Endothelial cell (in vitro differentiated cells): ENCODE results near the gene ADGRD2. TPM values are rescaled to one million over a fixed set of nuclear protein-coding genes. Genes with fewer than 3 reads are reported as not detected.

ENCODE experiments used
- DNase-seq: peaks from one replicate; pipeline ENCODE4 v3.0.0; 2021; ENCODE audit warnings: low spot score
- H3K27ac Mint-ChIP-seq: one replicate; pipeline ENCODE4 v1.8.0; 2021; ENCODE audit warnings: mixed read lengths, inconsistent platforms; ENCODE audit not compliant: unreplicated experiment
- H3K27me3 Mint-ChIP-seq: one replicate; pipeline ENCODE4 v1.8.0; 2021; ENCODE audit warnings: mild to moderate bottlenecking, moderate library complexity, mixed read lengths, inconsistent platforms; ENCODE audit not compliant: unreplicated experiment
- H3K36me3 Mint-ChIP-seq: one replicate; pipeline ENCODE4 v1.8.0; 2021; ENCODE audit warnings: mild to moderate bottlenecking, low read depth, mixed read lengths, inconsistent platforms; ENCODE audit not compliant: unreplicated experiment
- H3K4me1 Mint-ChIP-seq: one replicate; pipeline ENCODE4 v1.8.0; 2021; ENCODE audit warnings: mild to moderate bottlenecking, mixed read lengths, inconsistent platforms; ENCODE audit not compliant: unreplicated experiment
- H3K4me3 Mint-ChIP-seq: one replicate; pipeline ENCODE4 v1.8.0; 2021; ENCODE audit warnings: mild to moderate bottlenecking, mixed read lengths, inconsistent platforms; ENCODE audit not compliant: unreplicated experiment
- H3K9me3 Mint-ChIP-seq: one replicate; pipeline ENCODE4 v1.8.0; 2021; ENCODE audit warnings: mixed read lengths, inconsistent platforms; ENCODE audit not compliant: unreplicated experiment
- total RNA-seq: library from RNA; stranded (reverse); fragmentation: NEBNext Ultra II Directional; extraction: Animal tissue kit (Norgen Biotek cat#: 25700); gene quantifications from one replicate; pipeline ENCODE4 v1.2.1, GENCODE V29; 2021; ENCODE audit not compliant: unreplicated experiment
- TF ChIP-seq, protein P1 (sequence below): fragments of 200-600 bp; sonication (generic); IDR thresholded peaks from one replicate; pipeline ENCODE4 v1.5.0; 2021; ENCODE audit warnings: antibody characterized with exemption; ENCODE audit not compliant: unreplicated experiment

ADGRD2 gene
- total RNA-seq, 1 donor from 2014 or later = not detected

DNA sequence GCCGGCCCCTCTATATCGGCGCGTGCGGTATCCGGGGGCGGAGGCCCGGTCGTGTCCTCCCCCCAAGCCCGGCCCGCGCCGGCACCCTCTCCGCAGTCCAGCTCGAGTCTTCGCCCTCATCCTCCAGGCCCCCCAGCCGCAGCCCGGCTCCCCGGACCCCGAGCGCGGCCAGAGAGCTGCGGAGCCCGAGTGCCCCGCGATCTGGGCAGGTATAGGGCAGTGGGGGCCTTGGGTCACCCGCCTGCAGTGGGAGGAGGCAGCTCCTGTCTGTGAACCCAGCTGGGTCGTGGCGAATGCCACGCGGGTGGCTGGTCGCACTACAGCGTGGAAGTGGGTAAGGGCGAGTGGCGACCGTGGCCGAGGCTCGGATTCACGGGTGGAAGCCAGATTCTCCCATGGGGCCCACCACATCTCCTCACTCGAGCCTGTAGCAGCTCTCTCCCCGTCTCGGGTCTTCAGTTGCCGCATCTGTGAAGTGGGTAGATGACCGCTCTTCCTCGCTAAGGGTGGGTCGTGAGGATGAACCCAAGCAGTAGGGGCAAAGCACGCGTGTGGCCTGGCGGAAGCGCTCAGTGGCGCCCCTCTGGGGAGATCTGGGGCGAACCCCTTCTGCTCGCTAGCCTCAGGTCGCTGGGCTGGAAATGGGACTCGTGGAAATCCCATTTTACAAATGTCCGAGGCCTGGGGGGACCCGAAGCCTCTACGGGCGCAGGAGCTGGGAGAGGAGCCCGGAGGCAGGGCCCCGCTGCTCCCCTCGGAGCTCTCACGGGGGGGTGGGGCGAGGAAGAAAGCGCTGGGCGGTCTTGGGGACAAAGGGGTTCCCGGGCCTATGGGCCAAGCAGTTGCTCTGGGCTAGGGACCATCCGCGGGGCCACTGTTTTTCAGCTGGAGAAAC, 55.0 kb downstream of the ADGRD2 start:
- DNase-seq = no peak
- H3K27ac Mint-ChIP-seq = no peak overlapping the region
- peaks cover 12% of the 10 kb centered on the region for H3K4me1 Mint-ChIP-seq
- peak overlapping the region; percentile 76 for H3K4me3 Mint-ChIP-seq
- peaks cover 9% of the 10 kb centered on the region for H3K36me3 Mint-ChIP-seq
- peaks cover 22% of the 10 kb centered on the region for H3K27me3 Mint-ChIP-seq
- H3K9me3 Mint-ChIP-seq = no peaks in the 10 kb centered on the region
- TF ChIP-seq, protein P1, sequence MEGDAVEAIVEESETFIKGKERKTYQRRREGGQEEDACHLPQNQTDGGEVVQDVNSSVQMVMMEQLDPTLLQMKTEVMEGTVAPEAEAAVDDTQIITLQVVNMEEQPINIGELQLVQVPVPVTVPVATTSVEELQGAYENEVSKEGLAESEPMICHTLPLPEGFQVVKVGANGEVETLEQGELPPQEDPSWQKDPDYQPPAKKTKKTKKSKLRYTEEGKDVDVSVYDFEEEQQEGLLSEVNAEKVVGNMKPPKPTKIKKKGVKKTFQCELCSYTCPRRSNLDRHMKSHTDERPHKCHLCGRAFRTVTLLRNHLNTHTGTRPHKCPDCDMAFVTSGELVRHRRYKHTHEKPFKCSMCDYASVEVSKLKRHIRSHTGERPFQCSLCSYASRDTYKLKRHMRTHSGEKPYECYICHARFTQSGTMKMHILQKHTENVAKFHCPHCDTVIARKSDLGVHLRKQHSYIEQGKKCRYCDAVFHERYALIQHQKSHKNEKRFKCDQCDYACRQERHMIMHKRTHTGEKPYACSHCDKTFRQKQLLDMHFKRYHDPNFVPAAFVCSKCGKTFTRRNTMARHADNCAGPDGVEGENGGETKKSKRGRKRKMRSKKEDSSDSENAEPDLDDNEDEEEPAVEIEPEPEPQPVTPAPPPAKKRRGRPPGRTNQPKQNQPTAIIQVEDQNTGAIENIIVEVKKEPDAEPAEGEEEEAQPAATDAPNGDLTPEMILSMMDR = no peak

DNA sequence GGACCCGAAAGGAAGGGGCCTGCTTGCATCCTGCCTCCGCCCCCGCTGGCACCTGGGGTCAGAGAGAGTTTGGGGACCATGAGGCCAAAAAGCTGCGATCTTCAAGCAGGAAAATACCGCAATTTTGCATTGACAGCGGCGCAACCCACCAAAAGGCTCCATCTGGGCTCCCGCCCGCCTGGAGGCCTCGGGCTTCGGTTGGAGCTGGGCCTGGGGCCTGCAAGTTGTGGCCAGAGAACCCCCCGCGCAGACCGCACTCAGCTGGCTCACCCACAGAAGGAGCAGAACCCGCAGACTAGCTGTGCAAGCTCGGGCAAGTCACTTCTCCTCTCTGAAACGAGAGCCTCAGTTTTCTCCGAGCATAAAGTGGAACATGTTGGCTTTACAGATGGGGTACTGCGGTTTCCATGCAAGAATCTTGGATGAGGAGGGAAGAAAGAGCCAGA, 55.7 kb downstream of the ADGRD2 start:
- H3K4me1 Mint-ChIP-seq = peaks cover 13% of the 10 kb centered on the region
- no peak overlapping the region for H3K4me3 Mint-ChIP-seq
- peaks cover 6% of the 10 kb centered on the region for H3K36me3 Mint-ChIP-seq
- H3K9me3 Mint-ChIP-seq = no peaks in the 10 kb centered on the region
- TF ChIP-seq, protein P1 = no peak
- peaks cover 19% of the 10 kb centered on the region for H3K27me3 Mint-ChIP-seq
- no peak overlapping the region for H3K27ac Mint-ChIP-seq
- no peak for DNase-seq

DNA sequence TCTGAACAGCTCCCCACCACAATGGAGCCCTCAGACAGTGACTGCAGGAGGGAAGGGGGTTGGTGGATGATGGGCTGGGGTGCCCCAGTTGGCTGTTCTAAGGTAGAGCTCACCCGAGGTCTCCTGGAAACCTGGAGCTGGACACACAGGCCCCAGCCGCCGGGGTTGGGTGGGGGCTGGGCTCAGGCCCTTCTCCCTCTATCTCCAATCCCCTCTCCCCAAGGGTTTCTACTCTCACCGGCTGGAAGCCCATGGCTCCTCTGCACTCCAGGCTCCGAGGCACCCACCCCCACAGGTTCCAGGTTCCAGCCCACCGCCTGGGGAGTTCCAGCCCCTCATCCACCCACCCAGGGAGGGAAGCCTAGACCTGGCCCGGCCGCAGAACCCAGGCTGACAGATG, 56.2 kb downstream of the ADGRD2 start:
- Mint-ChIP-seq H3K27me3 (peaks cover 19% of the 10 kb centered on the region), H3K4me3 (no peak overlapping the region), H3K36me3 (peaks cover 5% of the 10 kb centered on the region), H3K9me3 (no peaks in the 10 kb centered on the region), H3K27ac (no peak overlapping the region), H3K4me1 (peaks cover 17% of the 10 kb centered on the region)
- DNase-seq = no peak
- TF ChIP-seq, protein P1 = no peak

DNA sequence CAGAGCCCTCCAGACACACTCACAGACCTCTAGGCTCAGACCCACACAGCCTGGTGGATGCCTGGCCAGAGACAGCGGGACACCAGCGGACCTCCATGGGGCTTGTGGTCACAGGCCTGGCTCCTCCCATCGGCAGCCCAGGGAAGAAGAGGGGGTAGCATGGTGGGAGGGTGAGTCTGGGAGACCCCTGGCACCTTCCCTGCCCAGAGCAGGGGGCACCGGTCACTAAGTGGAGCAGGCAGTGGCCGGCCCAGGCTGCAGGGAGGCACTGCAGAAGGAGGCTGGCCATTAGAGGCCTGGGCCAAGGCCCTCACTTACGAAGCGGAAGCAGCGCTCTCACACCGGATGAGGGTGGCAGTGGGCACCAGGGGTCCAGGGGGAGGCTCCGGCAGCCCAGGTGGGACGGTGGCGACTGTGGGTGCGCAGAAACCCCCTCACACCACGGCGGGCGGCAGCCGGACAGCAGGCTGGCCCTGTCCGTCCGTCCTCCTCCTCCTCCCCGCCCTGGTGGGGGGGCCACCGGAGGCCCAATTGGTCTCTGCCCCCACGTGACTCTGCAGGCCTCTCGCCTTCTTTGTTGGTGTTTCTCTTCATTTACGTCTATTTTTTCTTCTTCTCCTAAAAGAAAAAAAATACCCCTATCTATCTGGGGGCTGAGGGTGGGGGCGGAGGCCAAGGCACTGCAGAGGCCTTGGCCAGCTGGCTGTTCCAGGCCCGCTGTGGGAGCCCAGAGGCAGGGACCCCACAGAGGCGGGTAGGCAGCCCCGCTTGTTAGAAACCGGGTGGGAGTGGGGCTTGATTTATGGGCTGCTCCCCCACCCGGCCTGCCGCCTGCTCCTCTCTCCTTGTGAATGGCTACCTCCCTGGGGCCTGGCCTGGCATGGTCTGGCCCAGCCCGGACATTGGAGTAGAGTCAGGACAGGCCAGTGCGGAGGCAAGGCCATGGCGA, 57.0 kb downstream of the ADGRD2 start, which contains the start of gene NR5A1:
Gene NR5A1 (minus strand): TSS at position 469 of the 949 bp plus-strand sequence. CDS start 4,004 bp downstream, outside the sequence.
- Mint-ChIP-seq H3K4me3 (no peak within 1 kb of the TSS), H3K36me3 (peaks cover 5% of the 10 kb centered on the region), H3K27ac (no peak within 1 kb of the TSS), H3K4me1 (peaks cover 24% of the 10 kb centered on the region), H3K9me3 (no peaks in the 10 kb centered on the region), H3K27me3 (peaks cover 19% of the 10 kb centered on the region)
- TF ChIP-seq, protein P1 = no peak
- no peak for DNase-seq
